NCI-H146 treated with DMSO at 0.1 percent for 48 hours (cell line): ENCODE measurements around the gene PARP6.

Experiments
- DNase-seq: peaks from one replicate; lab custom pipeline; 2025; ENCODE audit not compliant: unreplicated experiment; lab: John Stamatoyannopoulos, UW

PARP6 gene

DNA sequence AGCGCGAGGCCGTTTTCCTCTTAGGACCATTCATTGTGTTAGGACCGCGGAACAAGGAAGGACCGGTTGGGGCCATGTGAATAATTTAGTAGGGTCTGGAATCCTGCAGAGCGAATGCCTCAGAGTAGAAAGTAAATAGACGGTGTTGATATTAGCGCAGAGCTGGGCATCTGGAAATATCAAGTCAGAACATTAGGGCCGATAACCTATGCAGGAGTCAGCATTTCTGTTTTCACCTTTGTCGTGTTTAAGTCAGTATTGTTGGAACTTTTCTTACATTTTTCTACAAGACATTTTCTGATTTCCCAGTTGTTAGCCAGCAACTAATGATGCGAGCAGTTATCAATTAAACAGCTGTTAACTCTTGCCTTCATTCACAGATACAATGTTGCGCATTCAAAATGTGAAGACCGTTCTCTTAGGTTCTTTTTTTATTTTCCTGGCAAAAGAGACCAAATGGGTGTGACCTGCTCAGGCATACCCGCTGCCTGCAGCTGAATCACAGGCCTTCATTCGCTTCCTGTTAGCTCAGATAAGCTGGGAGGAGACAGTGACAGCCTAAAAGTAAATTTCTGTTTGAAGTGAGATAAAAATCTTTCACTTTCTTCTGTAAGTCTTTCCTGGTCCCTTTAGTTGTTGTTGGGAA lies 40.4 kb downstream of the PARP6 start:
- DNase-seq, result peak; percentile 72

DNA sequence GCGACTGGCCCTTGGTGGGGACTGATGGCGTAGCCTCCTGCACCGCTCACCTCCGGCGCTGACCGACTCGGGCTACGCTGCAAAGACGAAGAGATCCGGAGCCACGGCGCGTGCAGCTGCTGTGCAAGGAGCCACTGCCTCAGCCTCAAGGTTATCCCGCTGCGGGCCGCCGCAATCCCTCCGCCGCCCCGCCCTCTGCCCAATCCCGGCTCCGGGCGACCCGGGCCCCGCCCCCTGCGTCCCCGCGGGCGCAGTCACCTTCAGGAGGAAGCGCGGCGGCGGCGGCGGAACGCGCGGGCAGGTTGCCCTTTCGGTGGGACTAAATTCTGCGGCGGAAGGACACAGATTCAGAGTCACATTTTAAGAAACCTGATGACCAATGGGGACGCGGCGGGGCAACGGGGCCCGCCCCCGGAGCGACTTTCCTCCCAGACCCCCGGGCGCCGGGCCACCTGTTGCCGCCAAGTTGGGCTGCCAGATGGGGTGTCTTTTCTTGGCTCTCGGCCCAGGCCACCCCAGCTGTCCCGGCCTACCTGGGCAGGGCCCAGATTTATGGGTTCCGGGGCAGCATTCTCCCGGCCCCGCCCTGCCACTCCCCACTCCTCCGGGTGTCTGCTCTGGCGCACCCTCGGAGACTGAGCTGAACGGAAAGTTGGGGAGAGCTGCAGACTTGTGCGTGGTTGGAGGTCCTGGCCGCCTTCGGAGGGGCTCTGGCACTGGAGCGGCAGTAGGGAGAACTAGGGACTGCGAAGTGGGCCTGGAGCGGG lies 41.1 kb downstream of the PARP6 start, which contains the start of gene PKM:
Gene PKM (minus strand): TSS at position 125 of the 767 bp plus-strand sequence. CDS start 12,093 bp downstream, outside the sequence.
- DNase-seq, result peak; percentile 84

DNA sequence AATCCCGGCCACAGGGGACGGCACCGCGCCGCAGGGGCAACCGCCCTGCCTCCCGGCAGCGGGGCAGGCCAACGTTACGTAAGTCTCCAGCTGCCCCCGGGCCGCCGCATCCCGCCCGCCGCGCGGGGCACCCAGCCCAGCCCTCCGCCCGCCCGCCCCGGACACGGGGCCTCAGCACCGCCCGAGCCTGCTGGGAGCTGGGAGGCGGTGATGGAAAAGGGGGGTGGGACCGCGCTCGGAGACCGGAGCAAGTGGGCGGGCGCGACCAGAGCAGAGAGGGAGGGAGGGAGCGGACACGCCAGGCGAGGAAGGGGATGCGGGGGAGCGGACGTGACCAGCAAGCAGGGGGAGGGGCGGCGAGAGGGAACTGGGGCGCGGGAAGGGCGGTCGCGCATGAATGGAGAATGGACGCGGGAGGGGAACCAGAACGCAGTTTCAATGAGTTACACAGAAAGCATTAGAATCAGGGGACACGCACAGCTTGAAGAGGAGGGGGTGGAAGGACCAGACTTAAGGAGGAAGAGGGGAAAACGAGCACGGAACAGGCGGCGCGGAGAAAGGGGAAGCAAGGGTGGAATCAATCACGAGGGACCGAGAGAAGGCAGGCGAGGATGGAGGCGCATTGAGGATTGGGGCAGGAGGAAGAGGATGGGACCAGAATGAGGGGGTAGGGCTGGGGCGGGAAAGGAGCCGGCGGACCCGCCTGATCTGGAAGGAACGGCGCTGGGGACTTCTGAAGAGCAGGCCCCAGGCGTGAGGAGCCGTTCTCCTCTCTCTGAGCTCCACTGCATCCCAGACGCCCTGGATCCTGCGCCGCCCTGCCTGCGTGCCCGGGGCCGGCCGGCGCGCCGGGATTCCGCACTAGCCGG lies 41.9 kb downstream of the PARP6 start:
- peak; percentile 66 for DNase-seq

DNA sequence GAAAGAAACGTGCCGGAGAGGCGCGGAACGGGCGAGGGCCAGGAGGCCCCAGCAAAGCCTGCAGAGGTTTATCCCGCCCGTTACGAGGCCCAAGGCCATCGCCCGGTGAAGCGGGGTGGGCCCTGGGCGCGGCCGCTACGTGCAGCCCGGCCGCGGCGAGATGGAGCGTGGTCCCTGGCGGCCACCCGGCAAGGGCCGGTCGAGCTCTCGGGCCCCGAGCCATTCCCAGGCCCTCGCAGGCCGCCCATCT lies 42.5 kb downstream of the PARP6 start:
- DNase-seq, result no peak

DNA sequence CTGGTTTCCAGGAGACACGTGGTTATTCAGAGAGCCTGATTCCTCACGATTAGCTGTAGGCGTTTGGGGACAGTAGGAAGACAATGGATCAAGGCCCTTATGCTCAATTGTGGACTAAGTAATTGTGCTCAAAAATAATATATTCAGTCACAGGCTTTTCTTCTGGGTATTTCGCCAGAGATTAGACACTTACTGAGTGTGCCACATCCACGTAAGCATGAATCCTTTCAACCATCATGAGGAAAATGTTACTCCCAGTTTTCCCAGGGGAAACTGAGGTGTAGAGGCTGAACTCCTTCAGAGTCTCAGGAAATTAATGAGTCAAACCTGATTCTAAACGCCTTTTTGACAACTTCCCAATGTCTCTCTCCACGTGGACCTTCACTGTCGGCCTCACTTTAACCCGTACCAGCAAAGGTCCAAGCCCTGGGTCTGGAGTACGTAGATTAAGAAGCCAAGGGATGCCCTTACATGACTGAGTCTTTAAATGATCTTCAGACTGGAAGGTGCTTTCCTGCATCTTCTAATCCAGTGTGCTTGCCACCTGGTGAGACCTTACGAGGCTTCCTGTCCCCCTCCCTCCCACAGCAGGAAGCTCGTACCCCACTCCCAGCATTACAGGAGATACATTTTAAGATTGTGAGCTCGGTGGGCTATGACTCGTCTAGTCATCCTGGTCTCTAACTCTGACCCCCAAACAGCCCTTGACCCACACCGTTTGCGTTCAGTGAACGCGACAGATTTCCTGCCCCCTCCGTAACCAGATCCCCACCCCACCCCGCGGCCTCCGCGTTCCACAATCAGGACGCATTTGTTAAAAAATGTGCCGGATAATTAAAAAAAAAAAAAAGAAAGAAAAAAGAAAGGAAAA lies 43.0 kb downstream of the PARP6 start:
- DNase-seq, result no peak

DNA sequence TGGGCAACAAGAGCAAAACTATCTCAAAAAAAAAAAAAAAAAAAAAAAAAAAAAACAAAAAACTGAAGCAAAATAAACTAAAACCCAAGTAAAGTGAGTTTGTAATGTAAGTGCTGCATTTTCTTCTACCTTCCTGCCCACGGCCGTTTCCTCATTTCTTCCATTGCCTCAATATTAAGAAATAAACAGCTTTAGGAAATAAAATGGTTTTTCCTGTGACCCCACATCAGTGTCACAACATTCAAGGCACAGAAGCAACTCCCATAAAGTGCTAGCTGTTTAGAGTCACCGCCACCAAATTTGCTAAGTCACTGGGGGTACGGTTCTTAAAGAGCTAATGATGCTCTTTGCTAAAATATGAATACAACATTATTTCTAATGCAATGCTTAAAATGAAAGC lies 44.6 kb downstream of the PARP6 start:
- DNase-seq, result no peak

DNA sequence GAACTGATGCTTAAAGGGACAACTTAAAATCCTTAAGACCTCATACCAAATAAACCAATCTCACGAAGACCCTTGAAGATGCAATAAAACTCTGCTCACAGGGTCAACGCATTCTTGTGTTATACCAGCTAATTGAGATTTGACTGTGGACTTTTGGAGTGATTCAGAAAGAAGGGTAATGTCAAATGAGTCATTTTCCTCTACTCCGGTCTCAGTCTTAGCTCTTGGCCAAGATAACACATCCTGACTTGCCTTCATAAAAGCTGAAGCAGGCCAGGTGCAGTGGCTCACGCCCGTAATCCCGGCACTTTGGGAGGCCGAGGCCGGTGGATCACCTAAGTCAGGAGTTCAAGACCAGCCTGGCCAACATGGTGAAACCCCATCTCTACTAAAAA lies 45.2 kb downstream of the PARP6 start:
- DNase-seq, result no peak

DNA sequence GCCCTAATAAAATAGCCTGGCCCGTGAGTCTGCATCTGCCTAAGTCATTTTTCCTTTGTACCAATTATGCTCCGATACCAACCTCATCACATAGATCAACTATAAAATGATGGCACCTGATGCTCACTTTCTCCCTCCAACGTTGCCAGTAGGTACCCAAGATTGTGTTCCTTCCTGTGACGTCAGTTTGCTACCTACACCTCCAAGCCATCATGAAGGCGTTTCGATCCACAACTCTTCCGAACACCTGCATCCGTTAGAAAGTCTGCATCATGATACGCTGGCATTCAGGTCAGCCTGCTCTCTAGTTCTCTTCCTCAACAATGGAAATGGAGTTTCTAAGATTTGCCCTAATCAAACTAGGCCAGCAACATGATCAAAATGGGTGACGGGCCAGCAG lies 49.1 kb downstream of the PARP6 start:
- DNase-seq, result no peak

DNA sequence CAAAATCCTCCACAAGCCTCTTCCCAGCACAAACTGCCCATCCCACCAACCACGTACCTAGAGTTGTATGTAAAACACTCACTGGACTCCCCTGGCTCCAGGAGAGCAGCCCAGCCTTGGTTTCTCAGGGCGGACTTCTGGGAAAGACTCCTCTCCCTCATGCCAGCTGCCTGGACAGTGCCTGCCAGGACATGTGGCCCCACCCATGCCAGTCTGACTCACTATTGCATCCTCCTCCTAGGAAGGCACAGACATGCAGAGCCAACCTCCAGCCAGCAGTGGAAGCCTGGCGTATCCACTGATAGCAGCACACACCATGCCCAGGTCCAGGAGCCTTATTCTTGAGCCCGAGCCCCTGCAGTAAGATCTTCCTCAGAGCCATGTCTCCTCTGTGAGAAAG lies 50.0 kb downstream of the PARP6 start:
- no peak for DNase-seq

DNA sequence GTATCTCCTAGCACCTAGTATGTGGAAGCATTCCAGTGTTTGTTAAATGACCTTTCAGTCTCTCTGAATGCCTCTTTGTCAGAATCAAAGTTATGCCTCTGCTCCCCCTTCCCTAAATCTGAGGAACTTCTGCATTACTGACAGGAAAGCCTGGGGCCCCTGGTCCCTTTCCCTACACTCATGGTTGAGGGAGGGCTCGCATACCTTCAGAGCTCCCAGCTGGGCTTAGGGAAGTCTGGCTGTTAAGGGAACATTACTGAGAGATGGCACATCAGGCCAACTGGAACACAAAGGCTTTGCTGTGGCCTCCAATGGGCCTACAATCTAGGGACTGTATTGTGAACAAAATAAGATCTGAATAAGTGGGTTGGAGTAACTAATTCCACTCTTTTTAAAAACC lies 51.7 kb downstream of the PARP6 start:
- no peak for DNase-seq

DNA sequence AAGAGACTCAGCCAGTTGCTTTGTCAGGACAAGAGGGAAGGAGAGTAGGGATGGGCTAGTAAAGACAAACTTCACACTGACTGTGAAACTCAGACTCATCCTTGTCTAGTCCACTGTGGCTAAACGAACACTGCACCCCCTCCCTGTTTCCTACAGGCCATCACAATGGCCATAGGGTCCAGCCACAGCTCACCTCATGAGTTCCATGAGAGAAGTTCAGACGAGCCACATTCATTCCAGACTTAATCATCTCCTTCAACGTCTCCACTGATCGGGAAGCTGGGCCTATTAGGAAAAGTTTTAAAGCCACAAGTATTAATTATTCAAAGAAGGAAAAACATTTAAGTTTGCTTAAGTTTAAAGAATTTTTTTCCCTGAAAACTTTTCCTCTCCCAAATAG lies 55.1 kb downstream of the PARP6 start:
- DNase-seq, result no peak

DNA sequence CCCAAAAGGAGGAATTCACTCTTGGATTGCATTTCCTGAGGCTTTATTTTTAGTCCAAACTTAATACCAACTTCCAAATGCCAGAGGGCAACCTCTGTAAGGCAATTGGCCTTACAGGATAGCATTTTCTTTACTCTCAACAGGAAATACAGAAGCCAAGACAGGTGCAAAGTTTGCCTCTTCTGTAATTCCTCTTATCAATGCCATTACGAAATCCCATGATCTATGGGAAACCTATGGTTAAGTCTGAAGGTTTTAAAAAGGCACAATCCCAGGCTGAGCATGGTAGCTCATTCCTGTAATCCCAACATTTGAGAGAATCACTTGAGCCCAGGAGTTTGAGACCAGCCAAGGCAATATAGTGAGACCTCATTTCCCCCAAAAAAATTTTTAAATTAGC lies 56.3 kb downstream of the PARP6 start:
- DNase-seq, result no peak

DNA sequence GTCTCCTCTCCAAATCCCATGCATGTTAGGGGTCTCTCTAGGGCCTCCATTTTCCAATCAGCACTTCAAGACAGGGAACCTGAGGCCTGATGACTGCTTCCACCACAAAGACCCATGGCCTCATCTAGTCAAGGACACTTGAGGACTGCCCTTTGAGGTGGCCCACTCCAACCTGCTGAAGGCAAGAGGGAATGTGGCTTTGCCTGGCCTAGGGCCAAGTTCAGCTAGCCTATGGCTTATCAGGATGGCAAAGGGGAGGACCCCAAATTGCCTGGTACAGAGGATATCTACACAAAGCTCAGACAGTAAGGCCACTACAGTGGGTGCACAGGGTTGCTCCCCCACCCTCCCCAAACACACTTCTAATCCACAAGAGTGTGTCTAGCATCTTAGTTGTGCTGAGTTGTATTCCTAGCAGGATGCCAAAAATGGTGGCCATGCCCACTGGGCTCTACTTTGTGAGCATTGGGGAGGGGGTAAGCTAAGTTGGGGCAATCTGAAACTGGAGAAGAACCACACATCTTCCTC lies 64.7 kb downstream of the PARP6 start:
- DNase-seq, result no peak

DNA sequence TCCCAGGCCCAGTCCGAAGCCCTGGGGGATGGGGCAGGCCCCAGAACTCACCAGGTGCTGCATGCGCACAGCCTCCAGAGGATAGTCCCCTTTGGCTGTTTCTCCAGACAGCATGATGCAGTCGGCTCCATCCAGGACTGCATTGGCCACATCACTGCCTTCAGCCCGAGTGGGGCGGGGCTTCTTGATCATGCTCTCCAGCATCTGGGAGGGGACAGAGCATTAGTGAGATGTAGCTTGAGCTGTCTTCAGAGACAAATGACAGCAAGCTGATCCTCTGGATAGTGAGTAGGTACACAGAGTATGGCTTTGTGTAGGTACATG lies 65.7 kb downstream of the PARP6 start:
- DNase-seq, result no peak

DNA sequence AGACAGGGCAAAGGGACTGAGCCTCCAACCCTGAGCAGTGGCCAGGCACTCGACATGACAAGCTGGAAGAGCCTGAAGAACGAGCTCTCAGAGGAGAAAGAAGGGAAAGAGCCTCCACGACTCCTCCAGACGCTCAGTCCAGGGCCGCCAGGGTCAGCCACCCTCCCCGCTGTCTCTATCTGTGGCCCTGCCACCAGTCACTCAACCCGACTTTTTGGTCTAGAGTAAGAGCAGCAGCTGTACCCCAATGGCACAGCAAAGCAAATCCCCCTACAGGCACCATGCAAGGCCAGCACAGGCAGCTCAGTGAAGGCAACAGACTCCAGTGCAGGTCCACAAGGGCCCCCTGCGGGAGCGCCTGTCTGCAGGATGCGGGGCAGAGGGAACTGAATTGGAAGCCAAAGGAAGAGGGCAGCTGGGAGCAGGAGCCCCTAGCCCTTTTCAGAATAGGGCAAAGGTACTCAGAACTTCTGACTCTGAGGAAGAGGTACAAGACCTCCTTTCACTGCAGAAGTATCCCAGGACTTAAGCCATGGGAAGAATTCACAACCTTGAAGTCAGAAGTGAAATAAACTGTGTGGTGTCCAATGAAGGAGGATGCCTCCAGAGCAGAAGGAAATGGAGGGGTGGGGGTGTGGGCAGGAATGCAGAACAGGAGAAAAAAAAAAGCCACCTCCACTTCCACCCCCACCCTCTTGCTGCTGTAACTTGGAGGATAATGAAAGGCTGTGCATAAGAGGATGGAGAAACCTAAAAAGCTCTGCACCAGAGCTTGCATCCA lies 66.3 kb downstream of the PARP6 start:
- DNase-seq, result no peak

DNA sequence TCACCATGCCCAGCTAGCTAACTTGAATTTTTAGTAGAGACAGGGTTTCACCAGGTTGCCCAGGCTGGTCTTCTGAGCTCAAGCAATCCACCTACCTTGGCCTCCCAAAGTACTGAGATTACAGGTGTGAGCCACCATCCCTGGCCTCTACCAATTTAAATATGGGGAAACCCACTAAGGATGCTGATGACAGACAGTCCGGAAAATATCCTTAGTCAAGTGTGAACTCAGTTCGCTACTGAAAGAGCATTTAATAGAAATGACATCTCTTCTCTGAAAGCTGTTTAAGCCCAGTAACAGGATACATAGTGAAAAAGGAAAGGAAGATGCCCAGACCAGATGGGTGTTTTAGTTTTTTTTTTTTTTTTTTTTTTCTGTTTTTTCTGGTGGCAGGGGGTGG lies 67.1 kb downstream of the PARP6 start:
- DNase-seq, result no peak

DNA sequence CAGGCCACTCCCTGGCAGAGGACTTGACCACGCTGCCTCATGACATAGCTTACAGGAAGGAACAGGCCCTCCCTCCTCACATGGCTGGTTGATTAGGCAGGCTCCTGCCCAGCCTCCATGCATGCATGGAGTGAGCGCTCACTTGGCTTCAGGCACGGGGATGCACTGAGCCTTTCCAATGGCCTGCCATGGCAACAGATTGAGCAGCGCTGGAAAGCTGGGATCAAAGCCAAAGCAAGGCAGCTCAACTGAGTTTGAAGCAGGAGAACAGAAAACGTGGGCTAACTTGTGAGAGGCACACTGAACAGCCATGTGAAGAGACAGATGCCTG lies 68.9 kb downstream of the PARP6 start:
- DNase-seq, result no peak

DNA sequence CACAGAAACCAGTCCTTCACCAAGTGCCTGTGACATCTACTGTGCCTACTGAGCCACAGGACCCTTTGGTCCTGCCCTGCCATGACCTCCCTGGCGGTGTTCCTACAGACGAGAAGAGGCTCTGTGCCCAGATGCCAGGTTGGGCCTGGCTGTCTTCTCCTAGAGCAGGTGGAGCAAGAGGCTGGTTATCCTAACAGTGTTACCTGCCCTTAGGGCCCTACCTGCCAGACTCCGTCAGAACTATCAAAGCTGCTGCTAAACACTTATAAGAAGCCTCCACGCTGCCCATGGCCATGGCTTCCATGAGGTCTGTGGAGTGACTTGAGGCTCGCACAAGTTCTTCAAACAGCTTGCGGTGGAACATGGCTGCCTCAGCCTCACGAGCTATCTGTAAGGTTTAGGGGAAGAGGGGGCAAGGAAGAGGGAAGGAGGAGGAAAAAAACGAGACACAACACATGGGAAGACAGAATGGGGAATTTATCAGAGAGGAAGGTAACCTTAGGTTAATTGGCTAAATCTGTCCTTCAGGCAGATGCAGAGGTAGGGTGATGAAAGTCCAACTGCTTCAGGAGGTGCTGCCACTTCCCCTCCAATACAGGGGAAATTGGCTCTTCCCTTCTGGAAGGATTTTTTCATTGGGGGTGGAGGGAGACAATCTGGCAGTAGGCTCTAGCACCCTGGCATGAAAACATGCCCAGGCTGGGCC lies 69.4 kb downstream of the PARP6 start:
- no peak for DNase-seq

DNA sequence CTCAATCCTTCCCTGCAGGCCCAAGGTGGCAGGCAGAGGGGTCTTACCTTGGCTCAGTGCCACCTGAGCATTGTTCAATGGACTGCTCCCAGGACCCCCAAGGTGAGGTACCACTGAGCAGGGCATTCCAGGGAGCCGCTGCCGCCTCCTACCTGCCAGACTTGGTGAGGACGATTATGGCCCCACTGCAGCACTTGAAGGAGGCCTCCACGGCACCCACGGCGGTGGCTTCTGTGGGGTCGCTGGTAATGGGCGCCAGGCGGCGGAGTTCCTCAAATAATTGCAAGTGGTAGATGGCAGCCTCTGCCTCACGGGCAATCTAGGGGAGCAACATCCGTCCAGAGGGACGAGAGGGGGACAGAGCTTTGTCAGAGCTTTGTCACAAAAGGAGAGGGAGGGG lies 70.1 kb downstream of the PARP6 start:
- DNase-seq, result no peak

DNA sequence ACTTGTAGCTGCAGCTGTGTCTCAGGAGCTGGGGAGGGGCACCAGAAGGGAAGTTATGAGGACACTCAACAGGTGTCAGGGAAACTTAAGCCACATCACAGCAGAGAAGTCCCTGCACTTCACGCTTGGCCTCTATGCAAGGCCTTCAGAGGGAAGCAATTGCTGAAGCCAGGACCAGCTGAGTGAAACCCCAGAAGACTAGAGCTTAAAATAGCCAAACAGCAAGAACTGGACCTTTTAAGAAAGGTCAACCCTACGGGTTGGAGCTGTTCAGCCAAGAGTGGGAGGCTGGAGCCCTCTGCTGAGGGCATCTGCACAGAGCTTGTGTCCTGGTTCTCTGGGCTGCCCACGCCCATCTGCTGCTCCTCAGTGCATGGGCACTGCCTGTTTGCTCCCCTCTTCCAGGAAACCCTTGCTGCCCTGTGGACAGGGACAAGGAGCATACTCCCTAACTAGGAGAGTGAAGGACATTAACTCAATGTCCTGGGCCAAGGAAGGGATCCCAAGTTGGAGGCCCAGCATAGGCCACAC lies 70.9 kb downstream of the PARP6 start:
- DNase-seq, result no peak
